Activated gamma-delta T cell (primary cell): ENCODE results near the gene HOXC4.
A peak's percentile ranks its signal among the peaks of the same experiment; 100 is the strongest.
"Not testable (repeated sequence)": the region's sequence is repeated elsewhere in the genome, so short reads cannot be mapped to it uniquely, and the experiment has no call there.

ENCODE experiments used
- DNase-seq: peaks from one replicate; lab custom pipeline; 2025; lab: John Stamatoyannopoulos, UW

HOXC4 gene

GRCh38 chr12:54055552-54055951 lies 1.9 kb downstream of the HOXC4 start:
- no peak for DNase-seq

- no peak for DNase-seq
Observed at GRCh38 chr12:54056110-54056509, 2.5 kb downstream of the HOXC4 start.

- no peak for DNase-seq
Observed at GRCh38 chr12:54058128-54058768, 4.6 kb downstream of the HOXC4 start.

GRCh38 chr12:54059668-54060067 lies 6.0 kb downstream of the HOXC4 start:
- no peak for DNase-seq

- no peak for DNase-seq
Observed at GRCh38 chr12:54060174-54060974, 6.7 kb downstream of the HOXC4 start.

GRCh38 chr12:54060975-54061778 lies 7.5 kb downstream of the HOXC4 start:
- no peak for DNase-seq

- DNase-seq, result no peak
Observed at GRCh38 chr12:54065677-54066076, 12.0 kb downstream of the HOXC4 start.

- DNase-seq, result no peak
Observed at GRCh38 chr12:54066408-54066807, 12.8 kb downstream of the HOXC4 start.

GRCh38 chr12:54068418-54069070 lies 14.9 kb downstream of the HOXC4 start:
- DNase-seq, result no peak

- no peak for DNase-seq
Observed at GRCh38 chr12:54071942-54072341, 18.3 kb downstream of the HOXC4 start.

- DNase-seq, result no peak
Observed at GRCh38 chr12:54074308-54074707, 20.7 kb downstream of the HOXC4 start.

GRCh38 chr12:54075409-54075808 lies 21.8 kb downstream of the HOXC4 start:
- no peak for DNase-seq

- no peak for DNase-seq
Observed at GRCh38 chr12:54075974-54076373, 22.3 kb downstream of the HOXC4 start.

GRCh38 chr12:54077843-54078242 lies 24.2 kb downstream of the HOXC4 start:
- DNase-seq, result not testable (repeated sequence)

- DNase-seq, result not testable (repeated sequence)
Observed at GRCh38 chr12:54079115-54079514, 25.5 kb downstream of the HOXC4 start.

- DNase-seq, result not testable (repeated sequence)
Observed at GRCh38 chr12:54080008-54080924, 26.6 kb downstream of the HOXC4 start.

GRCh38 chr12:54081053-54081514 lies 27.4 kb downstream of the HOXC4 start:
- DNase-seq, result not testable (repeated sequence)

- DNase-seq, result not testable (repeated sequence)
Observed at GRCh38 chr12:54081581-54082396, 28.2 kb downstream of the HOXC4 start.

- peak; percentile 32 for DNase-seq
Observed at GRCh38 chr12:54082397-54082892, 28.8 kb downstream of the HOXC4 start.

- not testable (repeated sequence) for DNase-seq
Observed at GRCh38 chr12:54088011-54088410, 34.4 kb downstream of the HOXC4 start.
